ENCODE measurements around the gene PTPRD. TPM values are rescaled to one million over a fixed set of nuclear protein-coding genes. Genes with fewer than 3 reads are reported as not detected.

The PTPRD gene
- total RNA-seq, 1 experiment from 2014 or later = 1.8 TPM

GRCh38 chr9:9585920-9586319 is 1026.9 kb downstream of the PTPRD start:
- no peaks in the 10 kb centered on the region for H3K27me3 Mint-ChIP-seq (ENCODE audit: unreplicated experiment)
- DNase-seq = no peak
- intact Hi-C loops (cut with micrococcal nuclease; ENCODE audit: unreplicated experiment) = no loop called here
- CTCF ChIA-PET = no interaction called here
- H3K4me1 Mint-ChIP-seq (ENCODE audit: low read depth, unreplicated experiment) = no peaks in the 10 kb centered on the region
- H3K9me3 Mint-ChIP-seq (ENCODE audit: low read depth, unreplicated experiment) = peaks cover 1% of the 10 kb centered on the region
- H3K27ac Mint-ChIP-seq (ENCODE audit: unreplicated experiment) = no peak overlapping the region
- no peaks in the 10 kb centered on the region for H3K36me3 Mint-ChIP-seq (ENCODE audit: insufficient read depth, unreplicated experiment)
- H3K4me3 Mint-ChIP-seq (ENCODE audit: low read depth, unreplicated experiment) = no peak overlapping the region
- TF ChIP-seq CTCF (IDR thresholded peaks at IDR 0.05; ENCODE audit: unreplicated experiment) = no peak
- no TSS peak for BruUV-seq (replicated peaks)

- H3K27ac Mint-ChIP-seq (ENCODE audit: unreplicated experiment) = no peak overlapping the region
- TF ChIP-seq CTCF (IDR thresholded peaks at IDR 0.05; ENCODE audit: unreplicated experiment) = no peak
These were observed 1038.7 kb downstream of the PTPRD start for GRCh38 chr9:9574080-9574479.

GRCh38 chr9:9565700-9566099 is 1047.1 kb downstream of the PTPRD start:
- Mint-ChIP-seq H3K4me3 (ENCODE audit: low read depth, unreplicated experiment) (no peak overlapping the region), H3K9me3 (ENCODE audit: low read depth, unreplicated experiment) (peaks cover 5% of the 10 kb centered on the region), H3K27ac (ENCODE audit: unreplicated experiment) (no peak overlapping the region), H3K27me3 (ENCODE audit: unreplicated experiment) (no peaks in the 10 kb centered on the region), H3K36me3 (ENCODE audit: insufficient read depth, unreplicated experiment) (no peaks in the 10 kb centered on the region), H3K4me1 (ENCODE audit: low read depth, unreplicated experiment) (no peaks in the 10 kb centered on the region)
- no TSS peak for BruUV-seq (replicated peaks)
- CTCF ChIA-PET = no interaction called here
- no peak for TF ChIP-seq CTCF (IDR thresholded peaks at IDR 0.05; ENCODE audit: unreplicated experiment)
- intact Hi-C loops (cut with micrococcal nuclease; ENCODE audit: unreplicated experiment) = no loop called here
- no peak for DNase-seq

More at GRCh38 chr9:9574080-9574479, 1038.7 kb downstream of the PTPRD start:
- Mint-ChIP-seq H3K4me3 (ENCODE audit: low read depth, unreplicated experiment) (no peak overlapping the region), H3K9me3 (ENCODE audit: low read depth, unreplicated experiment) (no peaks in the 10 kb centered on the region), H3K27me3 (ENCODE audit: unreplicated experiment) (no peaks in the 10 kb centered on the region), H3K36me3 (ENCODE audit: insufficient read depth, unreplicated experiment) (no peaks in the 10 kb centered on the region), H3K4me1 (ENCODE audit: low read depth, unreplicated experiment) (no peaks in the 10 kb centered on the region)
- no TSS peak for BruUV-seq (replicated peaks)
- DNase-seq = no peak
- CTCF ChIA-PET = no interaction called here
- intact Hi-C loops (cut with micrococcal nuclease; ENCODE audit: unreplicated experiment) = no loop called here

DNA sequence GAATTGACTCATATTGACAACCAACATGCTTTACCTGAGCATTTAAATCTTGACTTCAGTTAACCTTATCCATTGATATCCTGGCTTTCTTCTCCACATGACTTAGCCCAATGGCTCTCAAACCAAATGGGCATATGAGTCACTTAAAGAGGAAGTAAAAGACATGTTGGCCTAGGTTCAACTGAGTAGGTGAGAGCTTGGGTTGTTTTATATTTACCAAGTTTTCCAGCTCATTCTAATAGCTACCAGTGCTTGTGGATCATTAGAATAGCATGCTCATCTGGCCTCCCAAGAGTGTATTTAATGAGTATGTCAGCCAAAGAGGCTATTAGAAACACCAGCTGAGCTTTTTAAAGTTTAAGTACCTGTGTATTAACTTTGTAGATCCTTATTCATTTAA is 1049.0 kb downstream of the PTPRD start:
- H3K9me3 Mint-ChIP-seq (ENCODE audit: low read depth, unreplicated experiment) = peaks cover 5% of the 10 kb centered on the region
- no peaks in the 10 kb centered on the region for H3K27me3 Mint-ChIP-seq (ENCODE audit: unreplicated experiment)
- H3K36me3 Mint-ChIP-seq (ENCODE audit: insufficient read depth, unreplicated experiment) = no peaks in the 10 kb centered on the region
- no peak overlapping the region for H3K27ac Mint-ChIP-seq (ENCODE audit: unreplicated experiment)
- intact Hi-C loops (cut with micrococcal nuclease; ENCODE audit: unreplicated experiment) = no loop called here
- no peaks in the 10 kb centered on the region for H3K4me1 Mint-ChIP-seq (ENCODE audit: low read depth, unreplicated experiment)
- BruUV-seq (replicated peaks) = no TSS peak
- no peak overlapping the region for H3K4me3 Mint-ChIP-seq (ENCODE audit: low read depth, unreplicated experiment)
- TF ChIP-seq CTCF (IDR thresholded peaks at IDR 0.05; ENCODE audit: unreplicated experiment) = no peak
- no peak for DNase-seq
- CTCF ChIA-PET = interaction anchor here (1.5 kb wide), 1 partner anchor 12 kb away, joined by 4 read pairs; no protein-coding TSS in a partner anchor

Measured in Calu3 (cell line).